GM11168 (cell line): ENCODE data around the gene OR7C1.
"Not testable (repeated sequence)": the region's sequence is repeated elsewhere in the genome, so short reads cannot be mapped to it uniquely, and the experiment has no call there.

Experiments used
- in situ Hi-C: fragments of 300-500 bp; cut with MboI; formaldehyde crosslinking; loops from one replicate; pipeline ENCODE4 v1.12.0; 2022; ENCODE audit warnings: low sequenced_read_pairs; ENCODE audit not compliant: unreplicated experiment

Gene OR7C1

GRCh38 chr19:14786421-14786851 lies 48.5 kb downstream of the OR7C1 start:
- in situ Hi-C loops, result no loop called here

- in situ Hi-C loops, result not testable (repeated sequence)
Observed at GRCh38 chr19:14785102-14785793, 49.7 kb downstream of the OR7C1 start.

GRCh38 chr19:14784730-14785101 lies 50.3 kb downstream of the OR7C1 start:
- in situ Hi-C loops, result not testable (repeated sequence)

- in situ Hi-C loops, result not testable (repeated sequence)
Observed at GRCh38 chr19:14783410-14783998, 51.5 kb downstream of the OR7C1 start.

GRCh38 chr19:14782626-14783409 lies 52.2 kb downstream of the OR7C1 start:
- in situ Hi-C loops, result no loop called here

- in situ Hi-C loops, result not testable (repeated sequence)
Observed at GRCh38 chr19:14781713-14782536, 53.1 kb downstream of the OR7C1 start.

- in situ Hi-C loops, result not testable (repeated sequence)
Observed at GRCh38 chr19:14780622-14781225, 54.3 kb downstream of the OR7C1 start.

GRCh38 chr19:14779151-14779550 lies 55.8 kb downstream of the OR7C1 start:
- in situ Hi-C loops, result no loop called here

GRCh38 chr19:14778110-14778845 lies 56.7 kb downstream of the OR7C1 start, which contains the start of gene ADGRE2:
Gene ADGRE2 (minus strand): TSS chr19:14778560. CDS start chr19:14776756, 1,804 bp downstream.
- in situ Hi-C loops, result not testable (repeated sequence)

- in situ Hi-C loops, result not testable (repeated sequence)
Observed at GRCh38 chr19:14777645-14778044, 57.3 kb downstream of the OR7C1 start.

GRCh38 chr19:14775869-14776586 lies 59.0 kb downstream of the OR7C1 start:
- in situ Hi-C loops, result no loop called here

GRCh38 chr19:14775326-14775725 lies 59.7 kb downstream of the OR7C1 start:
- in situ Hi-C loops, result not testable (repeated sequence)

GRCh38 chr19:14774373-14774772 lies 60.6 kb downstream of the OR7C1 start:
- in situ Hi-C loops, result no loop called here

GRCh38 chr19:14773722-14774121 lies 61.3 kb downstream of the OR7C1 start:
- in situ Hi-C loops, result not testable (repeated sequence)

GRCh38 chr19:14772995-14773394 lies 62.0 kb downstream of the OR7C1 start:
- in situ Hi-C loops, result no loop called here

- in situ Hi-C loops, result no loop called here
Observed at GRCh38 chr19:14772467-14772866, 62.5 kb downstream of the OR7C1 start.

- in situ Hi-C loops, result no loop called here
Observed at GRCh38 chr19:14770944-14771839, 63.8 kb downstream of the OR7C1 start.

- in situ Hi-C loops, result no loop called here
Observed at GRCh38 chr19:14770136-14770535, 64.8 kb downstream of the OR7C1 start.
